HG03457 (cell line): Measurements from ENCODE around the gene PKIB.

ENCODE experiments used
- ATAC-seq: cut with Tn5 transposase; IDR thresholded peaks from one replicate; pipeline ENCODE4 v1.9.1; 2021; ENCODE audit warnings: moderate number of reproducible peaks; ENCODE audit not compliant: unreplicated experiment

PKIB gene

DNA sequence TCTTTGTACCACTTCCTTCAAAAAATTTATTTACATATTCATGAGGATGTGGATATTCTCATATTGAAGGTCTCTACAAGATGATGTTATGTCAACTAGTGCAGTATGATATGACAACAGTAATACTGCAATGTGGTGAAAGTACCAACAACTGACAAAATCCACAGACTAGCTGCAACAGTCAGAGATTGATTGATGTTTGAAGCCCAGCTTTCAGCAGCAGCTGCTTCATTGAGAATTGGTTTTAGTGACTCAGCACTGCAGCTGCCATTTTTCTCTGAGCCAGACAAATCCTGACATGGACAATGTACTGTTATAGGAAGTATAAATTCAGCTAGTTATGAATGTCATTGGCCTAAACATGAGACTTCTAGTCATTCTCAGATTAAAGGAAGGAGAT is 53.8 kb downstream of the PKIB start:
- ATAC-seq: no peak

DNA sequence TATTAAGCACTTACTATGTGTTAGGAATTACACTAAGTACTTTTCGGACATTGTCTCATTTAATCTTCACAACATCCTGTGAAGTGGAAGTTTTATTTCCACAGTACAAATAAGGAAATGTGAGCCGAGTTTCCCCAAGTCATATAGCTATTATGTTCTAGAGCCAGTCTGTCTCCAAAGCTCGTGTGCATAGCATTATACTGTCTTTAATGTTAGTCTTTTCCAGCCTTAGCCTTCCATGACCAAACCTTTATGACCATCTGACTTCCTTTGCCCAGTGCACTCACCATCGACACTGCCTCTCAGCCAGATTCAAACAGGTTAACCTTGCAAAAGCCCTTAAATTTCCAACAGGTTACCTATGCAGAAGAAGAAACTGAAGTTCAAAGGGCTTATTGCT is 55.7 kb downstream of the PKIB start:
- ATAC-seq: no peak

DNA sequence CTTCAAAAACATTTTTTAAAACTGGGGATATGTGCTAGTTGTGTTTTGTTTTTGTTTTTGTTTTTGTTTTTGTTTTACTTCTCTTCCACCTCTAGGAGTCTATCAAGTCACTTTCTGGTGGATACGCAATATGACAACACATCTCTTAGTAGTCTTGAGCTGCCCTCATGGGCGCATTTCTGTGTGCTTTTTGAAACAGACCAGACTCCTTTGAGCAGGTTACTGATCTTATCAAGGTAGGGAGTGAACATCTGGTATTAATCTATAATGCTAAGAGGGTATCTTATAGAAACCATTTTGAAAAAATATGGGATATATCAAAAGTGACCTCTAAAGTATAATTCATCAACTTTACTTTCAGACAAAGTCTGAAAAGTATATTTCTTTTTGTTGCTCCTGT is 56.2 kb downstream of the PKIB start:
- no peak for ATAC-seq

DNA sequence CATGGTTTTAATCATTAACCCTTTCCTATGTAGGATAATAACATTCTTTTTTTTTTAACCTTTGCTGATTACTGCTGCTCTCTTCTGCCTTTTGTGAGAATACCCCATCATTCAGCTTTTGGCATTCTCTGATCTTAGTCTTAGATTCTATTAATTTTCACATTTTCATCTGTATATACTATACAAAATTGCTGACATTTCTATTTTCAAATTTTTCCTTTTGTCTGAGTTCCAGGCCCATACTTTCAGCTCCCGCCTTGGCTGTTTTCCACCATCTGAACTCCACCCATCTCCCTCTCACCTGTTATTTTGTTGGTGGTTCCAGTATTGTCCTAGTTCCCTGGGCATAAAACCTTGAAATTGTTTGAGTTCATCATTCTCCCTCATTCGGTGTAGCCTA is 59.2 kb downstream of the PKIB start:
- ATAC-seq: no peak

DNA sequence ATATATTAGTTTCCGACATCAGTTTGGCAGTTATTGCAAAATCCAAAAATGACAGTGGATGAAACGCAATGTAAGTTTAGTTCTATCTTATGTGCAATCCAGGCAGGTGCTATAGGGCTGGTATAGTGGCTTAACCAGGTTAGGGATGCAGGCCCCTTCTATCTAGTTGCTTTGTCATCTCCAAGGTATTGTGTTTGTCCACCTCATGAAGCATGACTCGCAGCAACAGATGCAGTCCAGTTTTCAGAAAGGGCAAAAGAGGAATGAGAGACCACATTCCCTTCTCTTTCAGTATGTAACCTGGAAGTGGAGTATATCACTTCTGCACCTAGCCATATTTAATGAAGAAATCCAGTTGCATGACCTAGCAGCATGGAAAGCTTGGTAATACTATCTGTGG is 59.7 kb downstream of the PKIB start:
- ATAC-seq: no peak

DNA sequence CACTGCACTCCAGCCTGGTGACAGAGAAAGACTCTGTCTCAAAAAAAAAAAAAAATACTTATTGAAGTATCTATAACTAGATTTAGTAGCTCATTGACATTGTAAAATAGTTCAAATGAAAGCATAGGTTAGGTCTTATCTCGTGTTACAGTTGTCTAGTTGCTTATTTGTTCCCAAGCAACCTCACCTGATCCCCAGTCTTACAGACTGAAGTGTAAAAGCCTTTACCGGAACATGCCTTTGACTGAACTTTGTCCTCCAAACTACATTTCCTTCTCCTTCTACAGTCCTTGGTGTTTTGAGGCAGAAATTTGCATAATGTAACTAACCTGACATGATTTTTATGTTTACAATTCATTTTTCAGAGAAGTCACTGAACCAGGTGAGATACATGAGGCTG is 61.0 kb downstream of the PKIB start:
- no peak for ATAC-seq

DNA sequence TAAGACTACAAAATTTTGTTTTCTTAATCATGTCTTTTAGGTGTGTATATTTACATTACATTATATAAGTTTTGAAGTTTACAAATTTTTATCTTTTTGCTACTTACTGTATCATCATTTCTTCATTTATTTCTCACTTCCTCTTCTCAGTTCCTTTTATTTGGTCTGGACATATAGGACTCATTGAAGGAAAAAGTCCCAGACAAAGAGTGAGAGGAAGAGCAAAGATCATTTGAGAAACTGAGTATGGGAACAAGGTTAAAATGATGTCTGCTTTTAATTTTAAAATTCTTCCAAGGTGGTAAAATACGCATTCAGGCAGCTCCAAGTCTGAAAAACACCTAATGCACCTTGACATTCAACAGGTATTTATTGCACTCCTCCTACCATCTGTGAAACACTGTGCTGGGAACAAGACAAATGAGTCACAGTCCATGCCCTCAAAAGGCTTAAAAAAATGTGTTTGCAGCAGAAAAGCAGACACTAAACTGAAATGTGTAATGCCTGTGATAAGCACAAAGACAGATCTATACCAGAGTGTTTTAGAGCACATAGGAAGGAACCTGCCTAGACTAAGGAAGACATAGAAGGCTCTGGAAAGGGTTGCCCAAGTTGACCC is 63.2 kb downstream of the PKIB start:
- ATAC-seq: no peak

DNA sequence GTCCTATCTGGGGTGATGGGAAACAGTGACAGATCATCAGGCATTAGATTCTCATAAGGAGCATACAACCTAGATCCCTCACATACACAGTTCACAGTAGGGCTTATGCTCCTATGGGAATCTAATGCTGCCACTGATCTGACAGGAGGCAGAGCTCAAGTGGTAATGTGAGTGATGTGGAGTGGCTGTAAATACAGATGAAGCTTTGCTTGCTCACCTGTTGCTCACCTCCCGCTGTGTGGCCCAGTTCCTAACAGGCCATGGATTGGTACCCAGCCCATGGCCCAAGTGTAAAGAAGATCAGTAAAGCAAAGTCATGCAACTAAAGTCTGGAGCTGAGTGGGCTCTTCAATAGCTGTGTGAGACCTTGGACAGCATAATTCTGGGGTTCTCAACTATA is 65.9 kb downstream of the PKIB start:
- no peak for ATAC-seq

DNA sequence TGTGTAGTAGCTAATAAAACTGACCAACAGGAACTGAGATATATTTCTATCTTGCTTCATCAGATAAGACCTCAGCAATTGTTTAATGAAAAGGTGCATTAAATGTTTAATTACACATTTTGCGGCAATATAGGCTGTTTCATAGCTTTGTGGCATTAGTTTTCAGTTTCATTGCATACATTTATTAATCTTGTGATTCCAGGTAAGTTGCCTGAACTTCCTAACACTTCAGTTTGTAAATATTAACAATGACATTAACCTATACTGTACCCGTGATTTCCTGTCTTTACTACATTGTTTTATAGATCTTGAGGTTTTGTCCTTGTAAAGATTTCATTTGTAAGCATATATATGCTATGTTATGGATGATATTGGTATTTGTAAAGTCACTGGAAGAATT is 66.5 kb downstream of the PKIB start:
- no peak for ATAC-seq

DNA sequence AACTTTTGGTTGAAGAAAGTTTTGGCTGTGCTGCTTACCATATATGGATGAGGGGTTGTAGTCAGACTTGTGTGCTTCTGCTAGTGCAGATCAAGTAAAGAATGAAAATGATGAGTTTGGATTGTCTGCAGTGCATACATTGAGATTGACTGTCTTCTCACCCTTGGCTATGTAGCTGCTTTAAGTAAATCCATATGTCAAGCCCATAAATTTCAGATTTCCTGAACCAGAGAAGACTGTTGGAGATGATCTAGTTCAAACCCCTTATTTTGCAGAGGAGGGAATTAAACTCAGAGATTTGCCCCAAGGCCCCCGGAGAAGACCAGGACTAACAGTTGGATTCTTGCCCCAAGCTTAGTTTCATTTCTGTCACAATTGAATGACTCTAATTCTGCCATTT is 67.2 kb downstream of the PKIB start:
- no peak for ATAC-seq

DNA sequence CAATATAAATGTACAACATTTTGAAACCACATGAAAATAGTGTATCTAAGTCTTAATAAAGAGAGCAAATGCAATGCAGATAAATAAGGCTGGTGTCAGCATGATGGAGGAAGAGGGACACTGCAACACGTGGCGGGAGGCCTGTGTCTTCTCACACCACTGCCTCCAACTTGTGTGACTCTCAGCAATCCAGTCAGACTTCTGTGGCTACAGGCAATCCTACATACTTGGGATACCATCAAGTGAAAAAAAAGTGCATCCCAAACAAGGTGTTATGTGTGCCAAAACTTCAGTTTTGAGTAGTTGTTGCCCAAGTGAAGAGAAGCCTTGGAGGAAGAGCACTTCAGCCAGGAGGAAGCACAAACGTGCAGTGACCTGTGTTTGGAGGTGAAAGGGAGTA is 68.6 kb downstream of the PKIB start:
- ATAC-seq: no peak

DNA sequence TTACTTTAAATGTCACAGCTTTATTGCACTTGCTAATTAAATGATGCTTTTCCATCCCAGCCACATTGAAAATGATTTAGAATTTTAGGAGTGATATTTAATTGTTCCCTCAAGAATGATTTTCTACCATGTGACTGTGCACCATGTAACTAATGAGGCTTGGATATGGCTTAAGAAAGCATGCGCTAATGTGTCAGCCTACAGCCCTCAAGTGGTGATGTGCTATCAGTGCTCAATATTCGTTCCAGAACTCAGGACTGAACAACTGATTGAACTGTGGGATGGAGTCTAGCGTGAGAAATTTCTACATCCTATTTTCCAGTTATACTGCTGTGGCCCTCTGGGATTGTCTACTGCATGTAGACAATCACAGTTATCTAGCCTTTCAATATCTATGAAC is 71.5 kb downstream of the PKIB start:
- no peak for ATAC-seq

DNA sequence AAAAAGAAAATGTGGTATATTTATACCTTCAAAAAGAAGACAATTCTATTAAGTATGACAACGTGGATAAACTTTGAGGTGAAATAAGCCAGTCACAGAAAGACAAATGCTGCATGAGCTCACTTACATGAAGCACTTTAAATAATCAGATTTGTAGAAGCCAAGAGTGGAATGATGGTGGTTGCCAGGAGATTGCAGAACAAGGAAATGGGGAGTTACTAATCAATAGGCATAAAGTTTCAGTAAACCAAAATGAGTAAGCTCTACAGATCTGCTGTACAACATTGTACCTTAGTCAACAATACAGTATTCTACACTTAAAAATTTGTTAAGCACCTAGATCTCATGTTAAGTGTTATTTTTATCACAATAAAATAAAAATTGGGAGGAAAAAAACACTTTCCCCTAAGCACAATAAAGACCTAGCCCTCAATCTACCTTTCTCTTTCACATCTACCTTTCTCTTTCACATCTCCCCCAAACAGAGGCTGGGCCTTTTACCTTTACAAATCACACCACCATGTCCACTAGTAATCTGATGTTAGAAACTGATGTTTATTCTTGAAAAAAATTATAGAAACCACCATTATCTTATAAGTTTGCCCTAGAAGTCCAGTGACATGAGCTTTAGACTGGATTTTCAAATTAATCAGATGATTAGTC is 73.9 kb downstream of the PKIB start:
- ATAC-seq: no peak

DNA sequence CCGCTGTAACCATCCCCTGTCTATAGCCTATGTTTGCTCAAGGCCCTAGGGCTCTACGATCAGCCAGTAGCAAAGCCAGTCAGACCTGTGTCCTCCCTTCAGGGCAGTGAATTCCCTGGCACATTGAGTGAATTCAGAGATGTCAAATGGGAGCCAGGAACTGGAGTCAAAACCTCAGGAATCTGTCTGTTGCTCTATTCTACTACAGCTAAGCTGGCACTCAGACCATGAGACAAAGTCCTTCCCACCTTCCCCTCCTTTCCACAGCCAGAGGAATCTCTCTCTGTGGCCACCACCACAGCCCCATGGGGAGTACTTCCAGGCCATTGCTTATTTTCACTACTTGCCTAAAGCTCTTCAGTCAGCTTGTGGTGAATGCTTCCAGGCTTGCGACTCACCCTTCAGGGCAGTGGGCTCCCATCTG is 82.0 kb downstream of the PKIB start:
- ATAC-seq: no peak

DNA sequence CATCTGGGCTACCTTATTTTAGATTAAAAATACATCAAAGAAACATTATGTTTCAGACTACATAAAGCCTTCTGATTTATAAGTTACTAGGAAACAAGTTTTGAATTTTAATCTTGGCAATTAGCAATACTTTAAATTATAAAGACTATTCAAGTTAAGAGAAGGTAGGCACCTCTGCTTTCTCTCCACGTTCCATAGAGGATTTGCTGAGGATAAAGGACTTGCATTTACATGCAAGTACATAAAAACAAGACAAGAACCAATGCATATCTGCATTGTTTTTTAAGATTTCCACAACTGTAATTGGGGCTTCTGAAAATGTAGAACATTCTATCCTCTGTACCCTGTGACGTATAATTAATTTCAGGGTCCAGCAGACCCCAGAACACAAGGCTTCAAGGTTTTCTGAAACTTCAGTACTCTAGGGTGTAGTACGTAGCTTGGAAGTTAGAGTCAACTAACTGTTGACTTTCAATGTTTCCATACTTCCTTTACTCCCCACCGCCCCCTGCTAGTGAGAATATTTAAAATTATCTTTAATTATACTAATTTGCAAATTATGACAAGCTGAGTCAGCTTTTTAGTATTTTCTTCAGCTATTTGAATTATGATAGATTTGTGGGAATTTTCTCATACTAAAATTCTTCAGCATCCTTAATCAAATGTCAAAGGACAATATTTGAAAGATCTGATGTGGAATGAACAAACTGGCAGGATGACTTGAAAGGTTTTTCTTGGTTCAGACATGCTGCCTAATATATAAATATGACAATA is 82.8 kb downstream of the PKIB start:
- ATAC-seq: no peak

DNA sequence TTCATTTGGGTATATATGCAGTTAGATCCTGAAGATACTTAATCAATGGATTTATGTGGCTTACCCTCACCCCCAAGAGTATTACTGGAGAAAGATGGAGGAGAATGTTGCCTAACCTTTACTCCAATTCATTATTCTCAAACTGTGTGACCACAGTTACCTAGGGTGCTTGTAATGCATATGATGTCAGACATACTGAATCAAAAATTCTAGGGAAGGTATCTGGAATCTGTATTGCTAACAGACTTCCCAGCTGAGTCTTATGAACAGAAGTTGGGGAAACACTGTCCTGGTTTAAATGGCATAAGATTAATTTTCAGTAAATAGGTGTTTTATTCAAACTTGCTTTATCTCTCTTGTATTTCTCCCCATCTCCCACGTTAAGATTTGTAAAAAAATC is 83.9 kb downstream of the PKIB start:
- ATAC-seq: no peak

DNA sequence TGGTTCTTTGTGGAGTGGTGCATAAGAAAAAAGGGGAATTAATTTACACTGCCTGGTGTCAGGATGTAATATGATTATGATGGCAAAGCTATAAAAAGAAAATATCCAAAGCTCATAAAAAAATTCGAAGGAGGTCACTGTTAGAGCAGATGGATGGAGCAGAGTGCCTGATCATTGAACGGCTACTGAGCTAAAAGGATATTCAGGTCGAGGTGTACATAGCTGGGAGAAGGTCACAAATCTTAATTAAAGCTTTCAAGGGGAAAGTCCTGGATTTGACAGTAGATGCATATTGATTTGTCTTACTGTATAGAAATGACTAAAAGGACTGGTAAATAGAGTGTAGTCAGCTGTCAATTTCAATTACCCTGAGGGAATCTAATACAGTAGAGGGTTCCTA is 84.4 kb downstream of the PKIB start:
- ATAC-seq: no peak

DNA sequence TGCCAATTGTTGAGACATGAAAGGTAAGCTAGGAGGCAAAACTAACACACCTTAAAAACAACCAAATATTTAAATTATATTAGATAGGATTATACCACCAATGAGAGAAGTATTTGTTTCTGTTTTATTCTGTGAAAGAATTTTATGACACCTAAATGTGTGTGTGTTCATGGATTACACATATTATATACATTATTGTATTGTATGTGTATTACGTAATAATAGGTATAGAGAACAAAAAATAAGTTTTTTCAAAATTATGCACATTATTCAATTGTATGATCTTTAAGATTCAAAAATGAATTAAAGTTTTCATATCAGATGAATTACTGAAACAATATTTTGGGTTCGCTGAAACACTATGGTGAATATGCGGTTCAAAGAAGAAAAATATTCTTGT is 85.0 kb downstream of the PKIB start:
- ATAC-seq: no peak

DNA sequence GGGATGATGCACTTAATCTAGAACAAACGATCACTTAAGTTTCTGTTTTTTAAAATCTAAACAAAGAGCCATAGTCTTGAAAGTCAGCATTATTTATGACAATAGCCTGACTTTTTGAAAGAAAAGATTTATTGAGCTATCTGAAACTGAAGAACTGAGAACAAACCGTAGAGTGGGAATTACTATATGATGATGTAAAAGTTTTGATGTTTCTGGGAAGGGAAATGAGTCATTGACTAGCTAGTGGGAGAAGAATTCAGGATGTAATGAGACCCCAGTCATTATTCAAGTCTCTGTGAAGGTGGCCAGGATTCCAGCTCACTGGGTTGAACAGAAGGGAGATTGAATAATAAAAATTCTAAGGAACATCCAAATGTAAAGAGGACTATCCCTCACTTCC is 85.9 kb downstream of the PKIB start:
- no peak for ATAC-seq

DNA sequence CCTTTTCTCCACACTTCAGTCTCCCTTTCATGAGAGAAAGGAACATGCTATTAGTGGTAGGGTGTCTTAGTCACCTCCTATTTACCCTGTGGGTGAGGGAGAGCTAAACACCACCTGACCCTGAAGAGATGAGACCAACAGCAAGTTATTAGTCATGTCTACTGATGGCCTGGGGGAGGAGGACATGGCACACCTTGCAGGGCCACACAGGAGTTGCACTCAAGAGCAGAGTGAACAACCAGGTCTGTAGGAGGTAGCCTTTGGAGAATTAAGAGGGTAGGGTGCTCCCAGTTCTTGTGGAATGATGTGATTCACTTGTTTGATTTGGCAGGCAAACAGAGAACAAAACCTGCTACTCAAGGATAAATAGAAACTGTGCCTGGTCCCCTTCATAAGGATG is 86.6 kb downstream of the PKIB start:
- no peak for ATAC-seq

DNA sequence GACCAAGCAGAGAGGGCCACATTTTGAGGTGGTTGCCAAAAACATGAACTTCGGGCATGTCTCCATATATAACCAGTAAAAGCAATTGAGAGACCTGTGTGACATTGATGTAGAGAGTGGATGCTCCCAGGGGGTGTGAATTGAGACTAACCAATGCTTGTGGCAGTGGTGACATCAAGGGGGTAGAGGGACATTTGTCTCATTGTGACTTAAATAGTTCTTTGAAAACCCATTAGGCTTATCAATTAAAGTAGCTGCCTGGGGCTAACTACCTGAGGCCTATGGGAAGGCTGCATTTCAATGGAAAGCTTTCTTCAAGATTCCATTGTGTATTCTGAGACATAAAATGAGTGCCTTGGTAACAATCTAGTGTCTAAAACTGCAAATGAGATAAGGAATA is 87.3 kb downstream of the PKIB start:
- no peak for ATAC-seq

DNA sequence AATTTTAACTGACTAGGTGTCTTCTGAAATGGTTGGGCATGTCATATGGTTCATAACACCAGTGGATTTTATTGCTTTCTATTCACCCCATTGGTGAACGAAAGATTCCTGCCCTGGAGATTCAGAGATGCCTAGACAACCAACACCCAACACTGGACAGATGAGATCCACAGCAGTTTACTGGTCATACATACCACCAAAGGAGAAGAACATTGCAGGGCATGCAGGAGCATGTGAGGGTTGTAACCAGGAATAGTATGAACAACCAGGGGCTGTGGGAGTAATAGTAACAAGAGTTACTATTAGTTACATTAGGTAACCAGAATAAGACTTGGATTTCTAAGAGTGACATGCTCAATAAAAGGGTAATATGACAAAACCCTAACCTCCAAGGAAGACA is 91.5 kb downstream of the PKIB start:
- no peak for ATAC-seq
